CMK (cell line): ENCODE data around the gene IL27RA.
"Not testable (repeated sequence)": the region's sequence is repeated elsewhere in the genome, so short reads cannot be mapped to it uniquely, and the experiment has no call there.

Experiments
- DNase-seq: peaks from one replicate; pipeline ENCODE4 v3.0.0-alpha.2; 2010; ENCODE audit warnings: low read depth

The IL27RA gene

DNA sequence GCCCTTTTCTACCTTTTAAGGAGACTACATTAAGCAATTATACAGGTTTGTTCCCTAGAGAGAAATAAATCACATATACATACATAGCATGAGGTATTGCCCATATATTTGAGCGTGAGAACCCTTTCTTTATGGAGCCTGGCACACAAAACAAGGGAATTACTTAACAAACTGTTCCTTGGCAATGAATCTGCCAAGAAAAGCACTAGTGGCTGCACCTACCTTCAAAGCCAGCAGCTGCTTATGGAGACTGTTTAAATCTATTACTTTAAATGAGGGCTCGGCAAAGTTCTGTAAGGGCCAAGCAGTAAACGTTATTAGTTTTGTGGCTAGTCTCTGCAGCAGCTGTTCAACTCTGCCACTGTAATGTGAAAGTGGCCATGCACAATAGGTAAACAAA, 32.5 kb upstream of the IL27RA start:
- no peak for DNase-seq

DNA sequence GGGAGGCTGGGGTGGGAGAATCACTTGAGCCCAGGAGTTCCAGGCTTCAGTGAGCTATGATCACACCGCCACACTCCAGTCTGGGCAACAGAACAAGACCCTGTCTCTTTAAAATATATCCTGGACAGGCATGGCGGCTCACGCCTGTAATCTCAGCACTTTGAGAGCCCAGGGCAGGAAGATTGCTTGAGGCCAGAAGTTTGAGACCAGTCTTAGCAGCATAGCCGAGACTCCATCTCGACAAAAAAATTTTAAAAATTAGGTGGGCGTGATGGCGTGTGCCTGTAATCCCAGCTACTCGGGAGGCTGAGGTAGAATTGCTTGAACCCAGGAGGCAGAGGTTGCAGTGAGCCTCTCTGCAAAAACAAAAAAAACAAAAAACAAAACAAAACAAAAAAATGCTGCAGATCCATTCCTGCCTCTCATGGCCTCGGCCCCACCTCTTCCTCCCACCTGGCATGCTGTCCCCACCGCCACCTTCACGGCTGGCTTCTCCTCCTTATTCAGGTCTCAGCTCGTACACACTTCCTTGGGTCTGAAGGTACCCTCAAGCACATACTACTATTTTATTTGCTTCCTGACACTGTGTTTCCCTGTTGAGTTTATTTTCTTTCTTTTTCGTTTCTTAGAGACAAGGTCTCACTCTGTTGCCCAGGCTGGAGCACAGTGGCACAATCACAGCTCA, 30.7 kb upstream of the IL27RA start:
- no peak for DNase-seq

- DNase-seq, result no peak
Measured at GRCh38 chr19:14002571-14003250, 28.9 kb upstream of the IL27RA start.

DNA sequence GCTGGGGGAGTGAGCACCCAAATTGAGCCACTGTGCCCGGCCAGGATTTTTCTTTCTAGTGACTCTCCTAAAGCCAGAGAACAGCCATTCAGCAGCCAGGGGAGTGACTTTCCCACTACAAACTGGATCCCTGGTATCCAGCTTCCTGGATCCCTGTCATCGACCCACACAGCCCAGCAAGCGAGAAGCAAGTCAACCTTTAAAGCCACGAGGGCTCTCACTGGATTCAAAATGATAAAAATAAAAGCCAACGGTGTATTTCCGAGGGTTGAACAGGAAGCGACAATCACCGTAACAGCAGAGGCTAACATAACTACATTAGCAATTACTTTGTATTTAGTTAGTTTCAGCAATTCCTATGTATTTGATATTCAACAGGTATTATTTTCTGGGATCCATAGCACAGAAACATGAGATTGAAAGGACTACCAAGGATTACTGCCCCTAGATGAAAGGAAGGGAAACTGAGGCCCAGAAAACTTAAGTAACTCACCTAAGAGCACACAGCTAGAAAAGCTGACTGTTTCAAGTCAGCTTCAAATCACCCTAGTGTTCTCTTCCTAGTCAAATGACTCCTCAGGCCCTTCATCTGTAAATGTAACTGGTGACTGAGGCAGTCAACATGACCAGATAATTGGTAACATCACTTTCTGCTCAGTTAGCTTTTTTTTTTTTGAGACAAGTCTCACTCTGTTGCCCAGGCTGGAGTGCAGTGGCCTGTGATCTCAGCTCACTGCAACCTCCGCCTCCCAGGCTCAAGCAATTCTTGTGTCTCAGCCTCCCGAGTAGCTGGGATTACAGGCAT, 28.1 kb upstream of the IL27RA start:
- DNase-seq, result no peak

GRCh38 chr19:14004619-14005348, 26.8 kb upstream of the IL27RA start:
- no peak for DNase-seq

DNA sequence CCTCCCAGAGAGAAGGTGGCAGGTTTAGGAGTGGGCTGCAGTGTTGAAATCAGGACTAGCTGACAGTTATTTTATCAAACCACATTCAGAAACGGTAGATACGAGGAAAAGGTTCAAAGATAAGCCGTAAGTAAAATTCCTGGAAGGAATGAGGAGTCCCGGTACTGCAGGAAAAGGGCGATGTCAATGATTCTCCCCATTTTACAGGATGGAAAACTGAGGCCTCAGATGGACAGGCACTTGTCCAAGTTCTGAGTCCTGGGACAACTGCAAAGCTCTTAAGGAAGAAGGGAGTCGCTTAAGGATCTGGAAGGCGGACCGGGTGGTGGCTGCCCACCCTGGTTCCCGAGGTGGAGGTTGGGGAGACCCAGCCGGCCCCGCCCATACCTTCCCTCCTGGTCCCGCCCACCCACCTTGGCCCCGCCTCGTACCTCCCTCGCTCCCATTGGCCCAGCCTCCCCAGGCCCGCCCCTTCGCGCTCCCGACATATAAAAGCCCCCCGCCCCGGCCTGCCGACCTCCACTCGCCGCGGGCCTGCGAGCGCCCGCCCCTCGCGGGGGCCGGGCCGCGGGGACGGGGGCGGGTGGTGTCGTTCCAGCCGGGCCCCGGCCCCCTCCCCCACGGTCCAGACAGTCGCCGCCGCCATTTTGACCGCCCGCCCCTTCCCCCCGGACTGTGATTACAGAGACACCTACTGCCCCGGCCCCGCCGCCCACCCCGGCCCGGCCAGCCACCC, 26.0 kb upstream of the IL27RA start:
- peak; percentile 85 for DNase-seq

DNA sequence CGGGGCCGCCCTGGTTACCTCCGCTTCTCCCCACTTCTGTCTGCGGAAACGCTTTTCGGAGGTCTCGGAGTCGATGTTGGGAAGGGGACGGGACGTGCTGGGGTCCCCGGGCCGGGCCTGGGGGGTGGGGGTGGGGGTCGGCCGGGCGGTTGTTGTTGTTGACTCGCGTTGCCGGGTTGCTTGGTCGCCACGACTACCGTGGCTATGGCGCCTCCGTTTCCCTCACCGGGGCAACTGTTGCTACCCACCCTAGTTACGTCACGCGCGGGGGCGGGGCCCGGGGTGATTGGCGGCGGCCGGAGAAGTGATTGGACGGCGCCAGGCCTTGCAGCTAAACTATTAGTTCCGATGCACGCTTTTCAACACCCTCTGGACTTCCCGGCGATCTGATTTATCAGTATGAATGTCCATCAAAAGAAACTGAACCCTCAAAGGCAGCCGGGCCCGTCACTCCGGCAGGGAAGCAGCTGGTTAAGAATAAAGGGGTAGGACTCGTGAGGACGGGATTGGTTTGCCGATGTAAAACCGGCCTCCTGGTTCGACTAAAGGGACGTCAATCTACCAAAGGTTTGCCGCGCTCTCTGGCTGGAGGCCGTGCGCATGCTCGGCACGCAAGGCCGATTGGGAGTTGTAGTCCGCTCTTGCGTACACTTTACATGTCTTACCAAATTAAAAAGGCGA, 25.3 kb upstream of the IL27RA start, which contains the start of gene RFX1:
Gene RFX1 (minus strand): TSS at position 236 of the 681 bp plus-strand sequence. CDS start 12,477 bp downstream, outside the sequence.
- peak; percentile 97 for DNase-seq

- DNase-seq, result peak; percentile 88
Measured at GRCh38 chr19:14006766-14007562, 24.6 kb upstream of the IL27RA start.

DNA sequence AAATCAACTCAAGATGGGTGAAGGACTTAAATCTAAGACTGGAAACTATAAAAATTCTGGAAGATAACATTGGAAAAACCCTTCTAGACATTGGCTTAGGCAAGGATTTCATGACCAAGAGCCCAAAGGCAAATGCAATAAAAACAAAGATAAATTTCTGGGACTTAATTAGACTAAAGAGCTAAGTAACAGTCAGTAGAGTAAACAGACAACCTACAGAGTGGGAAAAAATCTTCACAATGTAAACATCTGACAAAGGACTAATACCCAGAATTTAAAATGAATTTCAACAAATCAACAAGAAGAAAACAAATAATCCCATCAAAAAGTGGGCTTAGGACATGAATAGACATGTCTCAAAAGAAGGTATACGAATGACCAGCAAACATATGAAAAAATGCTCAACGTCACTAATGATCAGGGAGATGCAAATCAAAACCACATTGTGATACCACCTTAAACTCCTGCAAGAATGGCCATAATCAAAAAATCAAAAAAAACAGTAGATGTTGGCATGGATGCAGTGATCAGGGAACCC, 19.1 kb upstream of the IL27RA start:
- no peak for DNase-seq

DNA sequence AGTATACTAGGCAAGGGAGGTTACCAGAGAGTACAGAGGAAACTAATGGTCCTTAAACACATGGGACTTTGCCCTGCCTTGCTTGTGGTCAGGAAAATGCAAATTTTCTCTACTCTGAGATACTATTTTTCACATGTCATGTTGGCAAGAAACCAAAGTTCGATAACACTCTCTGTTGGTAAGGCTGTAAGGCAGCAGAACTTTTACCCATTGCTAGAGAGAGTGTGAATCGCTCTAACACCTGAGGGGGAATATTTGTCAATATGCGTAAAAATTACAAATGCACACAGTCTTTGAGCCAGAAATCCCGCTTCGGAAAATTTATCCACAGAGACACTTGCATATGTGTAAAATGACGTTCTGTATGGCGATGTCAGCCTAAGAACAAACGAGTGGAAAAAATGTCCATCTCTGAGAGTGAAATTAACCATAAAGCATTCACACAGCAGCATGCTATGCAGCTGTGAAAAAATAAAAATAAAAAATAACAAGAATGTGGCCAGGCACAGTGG, 16.0 kb upstream of the IL27RA start:
- no peak for DNase-seq

DNA sequence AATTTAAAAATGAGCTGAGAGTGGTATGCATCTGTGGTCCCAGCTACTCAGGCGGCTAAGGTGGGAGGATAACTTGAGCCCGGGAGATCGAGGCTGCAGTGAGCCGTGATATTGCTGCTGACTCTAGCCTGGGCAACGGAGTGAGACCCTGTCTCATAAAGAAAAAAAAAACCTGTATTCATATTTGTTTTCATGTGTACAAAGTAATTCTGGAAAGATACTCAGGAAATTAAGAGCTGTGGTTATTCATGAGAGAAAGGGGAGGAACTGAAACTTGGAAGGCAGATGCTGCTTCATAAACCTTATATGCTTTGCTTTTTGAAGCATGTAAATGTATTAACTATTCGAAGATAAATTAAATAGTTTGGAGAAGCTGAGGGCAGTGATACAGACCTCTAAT, 12.5 kb upstream of the IL27RA start:
- no peak for DNase-seq

DNA sequence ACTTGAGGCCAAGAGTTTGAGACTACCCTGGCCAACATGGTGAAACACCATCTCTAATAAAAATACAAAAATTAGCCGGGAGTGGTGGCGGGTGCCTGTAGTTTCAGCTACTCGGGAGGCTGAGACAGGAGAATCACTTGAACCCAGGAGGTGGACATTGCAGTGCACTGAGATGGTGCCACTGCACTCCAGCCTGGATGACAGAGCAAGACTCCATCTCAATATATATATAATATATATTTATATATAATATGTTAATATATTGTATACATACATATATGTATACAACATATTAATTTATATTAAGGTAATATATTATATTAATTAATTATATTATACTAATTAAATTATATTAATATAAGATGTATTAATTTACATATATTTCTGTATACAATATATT, 11.8 kb upstream of the IL27RA start:
- DNase-seq, result not testable (repeated sequence)

DNA sequence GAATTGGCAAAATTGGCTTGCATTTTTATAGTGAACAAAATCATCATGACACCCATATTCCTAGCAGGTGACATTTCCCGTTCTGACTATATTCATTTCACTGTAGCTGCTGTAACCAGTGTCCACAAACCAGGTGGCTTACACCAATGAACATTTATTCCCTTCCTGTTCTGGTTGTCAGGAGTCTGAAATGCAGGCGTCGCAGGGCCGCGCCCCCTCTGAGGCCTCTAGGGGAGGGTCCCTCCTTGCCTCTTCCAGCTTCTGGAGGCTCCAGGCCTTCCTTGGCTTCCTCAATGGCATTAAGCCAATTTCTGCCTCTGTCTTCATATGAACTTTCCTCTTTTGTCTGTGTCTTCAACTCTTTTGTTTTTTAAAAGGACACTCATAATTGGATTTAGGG, 10.1 kb upstream of the IL27RA start:
- DNase-seq, result peak; percentile 38

DNA sequence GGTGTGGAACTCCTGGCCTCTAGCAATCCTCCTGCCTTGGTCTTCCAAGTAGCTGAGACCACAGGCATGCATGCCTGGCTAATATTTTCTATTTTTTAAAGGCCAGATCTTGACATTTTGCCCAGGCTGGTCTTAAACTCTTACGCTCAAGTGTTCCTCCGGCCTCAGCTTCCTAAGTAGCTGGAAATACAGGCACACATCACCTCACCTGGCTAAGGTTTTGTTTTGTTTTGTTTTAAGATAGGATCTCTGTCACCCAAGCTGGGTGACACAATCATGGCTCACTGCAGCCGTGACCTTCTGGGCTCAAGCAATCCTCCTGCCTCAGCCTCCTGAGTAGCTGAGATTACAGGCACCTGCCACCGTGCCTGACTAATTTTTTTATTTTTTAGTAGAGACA, 9.1 kb upstream of the IL27RA start:
- no peak for DNase-seq

DNA sequence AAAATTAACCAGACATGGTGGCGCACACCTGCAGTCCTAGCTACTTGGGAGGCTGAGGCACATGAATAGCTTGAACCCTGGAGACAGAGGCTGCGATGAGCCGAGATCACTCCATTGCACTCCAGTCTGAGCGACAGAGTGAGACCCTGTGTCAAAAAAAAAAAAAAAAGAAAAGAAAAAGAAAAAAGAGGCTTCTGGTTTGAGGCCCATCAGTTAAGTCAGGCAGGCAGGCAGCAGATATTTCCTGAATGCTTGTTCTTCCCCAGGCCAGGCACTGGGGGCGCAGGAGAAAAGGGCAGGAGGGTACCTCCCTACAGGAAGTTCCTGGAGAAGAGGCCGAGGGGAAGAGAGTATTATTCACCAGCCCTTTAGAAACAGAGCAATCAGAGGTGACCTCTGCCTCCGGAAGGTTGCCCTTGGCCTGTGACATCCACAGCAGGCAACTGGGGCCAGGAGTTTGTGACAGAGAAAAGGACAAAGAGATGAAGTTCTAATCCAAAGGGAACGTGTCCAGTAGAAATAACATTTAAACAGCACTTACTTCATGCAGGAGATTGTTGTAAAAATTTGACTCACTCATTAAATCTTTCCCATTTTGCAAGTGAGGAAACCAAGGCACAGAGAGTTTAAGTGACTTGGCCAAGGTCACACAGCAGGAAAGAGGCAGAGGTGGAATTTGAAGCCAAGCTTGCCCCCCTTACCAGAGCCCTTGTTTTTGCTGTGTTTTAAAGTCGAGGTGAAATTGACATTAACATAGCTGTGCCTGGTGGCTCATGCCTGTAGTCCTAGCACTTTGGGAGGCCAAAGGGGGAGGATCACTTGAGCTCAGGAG, 7.9 kb upstream of the IL27RA start:
- peak; percentile 74 for DNase-seq

- not testable (repeated sequence) for DNase-seq
Measured at GRCh38 chr19:14026652-14027192, 4.8 kb upstream of the IL27RA start.

GRCh38 chr19:14027856-14028450, 3.6 kb upstream of the IL27RA start, which contains the start of gene RLN3:
Gene RLN3, plus strand, starts transcription at chr19:14028148. Its CDS starts 57 bp downstream, at chr19:14028205.
- DNase-seq, result no peak

DNA sequence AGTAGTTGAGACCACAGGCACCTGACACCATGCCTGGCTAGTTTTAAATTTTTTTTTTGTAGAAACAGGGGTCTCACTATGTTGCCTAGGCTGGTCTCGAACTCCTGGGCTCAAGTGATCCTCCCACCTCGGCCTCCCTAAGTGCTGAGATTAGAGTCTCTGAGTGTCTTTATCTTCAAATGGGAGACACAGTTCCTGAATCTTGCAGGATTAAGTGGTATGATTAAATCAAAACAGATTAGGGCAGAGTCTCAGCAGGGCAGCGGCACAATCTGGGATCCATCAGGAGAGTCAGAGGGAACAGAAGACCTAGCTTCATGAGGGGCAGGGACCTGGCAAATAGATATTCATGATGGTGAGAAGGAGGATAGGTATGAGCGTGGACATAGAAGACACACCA, 2.7 kb upstream of the IL27RA start:
- DNase-seq, result no peak
